Measurements from ENCODE around the gene ADIRF.
"Not testable (repeated sequence)": the region's sequence is repeated elsewhere in the genome, so short reads cannot be mapped to it uniquely, and the experiment has no call there.

The ADIRF gene

GRCh38 chr10:86946213-86947155 lies 21.8 kb upstream of the ADIRF start:
- no peak for DNase-seq (ENCODE audit: low read depth in 2 of 2)

- not testable (repeated sequence) for DNase-seq (ENCODE audit: low read depth in 2 of 2)
Measured at GRCh38 chr10:86947806-86948205, 20.5 kb upstream of the ADIRF start.

GRCh38 chr10:86950349-86950748 lies 17.9 kb upstream of the ADIRF start:
- no peak for DNase-seq (ENCODE audit: low read depth in 2 of 2)

- no peak for DNase-seq (ENCODE audit: low read depth in 2 of 2)
Measured at GRCh38 chr10:86951184-86951761, 17.0 kb upstream of the ADIRF start.

GRCh38 chr10:86952106-86952505 lies 16.2 kb upstream of the ADIRF start:
- DNase-seq (ENCODE audit: low read depth in 2 of 2) = no peak

- not testable (repeated sequence) for DNase-seq (ENCODE audit: low read depth in 2 of 2)
Measured at GRCh38 chr10:86952697-86953096, 15.6 kb upstream of the ADIRF start.

- no peak for DNase-seq (ENCODE audit: low read depth in 2 of 2)
Measured at GRCh38 chr10:86953747-86954680, 14.3 kb upstream of the ADIRF start.

- DNase-seq (ENCODE audit: low read depth in 2 of 2) = no peak
Measured at GRCh38 chr10:86954681-86955500, 13.4 kb upstream of the ADIRF start.

GRCh38 chr10:86955501-86956194 lies 12.6 kb upstream of the ADIRF start:
- DNase-seq (ENCODE audit: low read depth in 2 of 2) = no peak

GRCh38 chr10:86956195-86956847 lies 12.0 kb upstream of the ADIRF start:
- no peak for DNase-seq (ENCODE audit: low read depth in 2 of 2)

GRCh38 chr10:86956848-86957448 lies 11.3 kb upstream of the ADIRF start:
- no peak for DNase-seq (ENCODE audit: low read depth in 2 of 2)

- DNase-seq (ENCODE audit: low read depth in 2 of 2) = no peak
Measured at GRCh38 chr10:86957471-86958115, 10.7 kb upstream of the ADIRF start, which contains the start of gene MMRN2. TSS of gene MMRN2 (minus strand) at chr10:86957615. CDS start at chr10:86957541, 74 bp downstream.

- DNase-seq (ENCODE audit: low read depth in 2 of 2) = no peak
Measured at GRCh38 chr10:86958116-86958900, 10.0 kb upstream of the ADIRF start, which contains the start of gene SNCG. TSS of gene SNCG (plus strand) at chr10:86958599. CDS start at chr10:86958698, 99 bp downstream.

- DNase-seq (ENCODE audit: low read depth in 2 of 2) = no peak
Measured at GRCh38 chr10:86958901-86959736, 9.2 kb upstream of the ADIRF start.

GRCh38 chr10:86959737-86960002 lies 8.6 kb upstream of the ADIRF start:
- DNase-seq (ENCODE audit: low read depth in 2 of 2) = no peak

GRCh38 chr10:86960003-86960862 lies 8.0 kb upstream of the ADIRF start:
- peak in 1 of 2 donors; percentile 30 for DNase-seq (ENCODE audit: low read depth in 2 of 2)
